Mammary epithelial cell (primary cell): Measurements from ENCODE around the gene CHSY1.

Experiments used
- CTCF ChIP-seq, 2 donors: IDR thresholded peaks in 1 of 2; conservative IDR thresholded peaks in 1 of 2; 2 replicates each; pipeline ENCODE4 v1.5.1; 2011 to 2012; ENCODE audit warnings: inconsistent platforms in 2 of 2, low read length in 2 of 2, mild to moderate bottlenecking in 2 of 2, control low read depth in 1 of 2, low read depth in 1 of 2; ENCODE audit not compliant: insufficient read depth in 1 of 2; ENCODE audit errors: extremely low read depth in 1 of 2
- EZH2 ChIP-seq: IDR thresholded peaks from 2 replicates; pipeline ENCODE4 v1.6.1; 2012; ENCODE audit warnings: low read length, inconsistent platforms, borderline replicate concordance

GRCh38 chr15:101176625-101177024 is 75.2 kb downstream of the CHSY1 start:
- TF ChIP-seq CTCF (conservative IDR thresholded peaks at IDR 0.05 in 1 of 2, IDR thresholded peaks at IDR 0.05 in 1 of 2; ENCODE audit: extremely low read depth in 1 of 2, insufficient read depth in 1 of 2, low read depth in 1 of 2, low read length in 2 of 2) (no peak), EZH2 (no peak)
